DMS114 treated with DMSO at 0.1 percent for 48 hours (cell line): ENCODE measurements around the gene TRAPPC11.
A peak's percentile ranks its signal among the peaks of the same experiment; 100 is the strongest.
"Not testable (repeated sequence)": the region's sequence is repeated elsewhere in the genome, so short reads cannot be mapped to it uniquely, and the experiment has no call there.

Experiments used
- DNase-seq: peaks from one replicate; lab custom pipeline; 2025; ENCODE audit not compliant: unreplicated experiment; lab: John Stamatoyannopoulos, UW

TRAPPC11 gene

DNA sequence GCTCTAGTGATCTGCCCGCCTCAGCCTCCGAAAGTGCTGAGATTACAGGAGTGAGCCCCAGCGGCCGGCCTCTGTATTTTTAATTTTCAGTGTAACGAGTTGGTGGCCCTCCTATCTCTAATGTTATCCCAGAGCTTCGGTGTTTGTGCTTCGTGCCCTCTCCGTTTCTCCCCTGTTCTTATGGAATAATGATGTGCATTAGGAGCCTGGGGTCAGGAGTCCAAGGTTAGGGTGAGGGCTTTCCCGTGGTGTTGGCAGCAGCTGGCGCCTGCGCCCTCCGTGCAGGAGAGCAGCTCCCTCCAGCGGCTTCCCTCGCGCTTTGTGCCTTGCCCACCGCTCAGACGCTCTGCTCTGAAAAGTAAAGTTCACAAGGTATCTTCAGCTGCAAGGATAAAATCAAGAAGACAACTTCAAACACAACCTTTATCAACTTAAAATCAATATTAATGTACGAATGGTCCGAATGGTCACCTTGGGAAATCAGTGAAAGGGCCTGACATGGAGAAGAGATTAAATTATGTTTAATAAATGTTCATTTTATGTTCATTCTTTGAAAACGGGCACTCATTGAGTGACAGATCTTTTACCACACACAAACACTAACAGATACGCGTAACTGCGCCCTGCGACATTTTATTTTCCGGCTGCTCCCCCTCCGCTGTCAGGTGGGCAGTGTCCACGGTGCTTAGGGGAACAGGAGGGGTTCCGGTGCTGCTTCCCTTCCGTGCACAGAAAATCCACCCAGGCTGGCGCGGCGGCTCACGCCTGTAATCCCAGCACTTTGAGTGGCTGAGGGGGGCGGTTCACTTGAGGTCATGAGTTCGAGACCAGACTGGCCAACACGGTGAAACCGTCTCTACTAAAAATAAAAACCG is 62.4 kb downstream of the TRAPPC11 start:
- peak; percentile 81 for DNase-seq

DNA sequence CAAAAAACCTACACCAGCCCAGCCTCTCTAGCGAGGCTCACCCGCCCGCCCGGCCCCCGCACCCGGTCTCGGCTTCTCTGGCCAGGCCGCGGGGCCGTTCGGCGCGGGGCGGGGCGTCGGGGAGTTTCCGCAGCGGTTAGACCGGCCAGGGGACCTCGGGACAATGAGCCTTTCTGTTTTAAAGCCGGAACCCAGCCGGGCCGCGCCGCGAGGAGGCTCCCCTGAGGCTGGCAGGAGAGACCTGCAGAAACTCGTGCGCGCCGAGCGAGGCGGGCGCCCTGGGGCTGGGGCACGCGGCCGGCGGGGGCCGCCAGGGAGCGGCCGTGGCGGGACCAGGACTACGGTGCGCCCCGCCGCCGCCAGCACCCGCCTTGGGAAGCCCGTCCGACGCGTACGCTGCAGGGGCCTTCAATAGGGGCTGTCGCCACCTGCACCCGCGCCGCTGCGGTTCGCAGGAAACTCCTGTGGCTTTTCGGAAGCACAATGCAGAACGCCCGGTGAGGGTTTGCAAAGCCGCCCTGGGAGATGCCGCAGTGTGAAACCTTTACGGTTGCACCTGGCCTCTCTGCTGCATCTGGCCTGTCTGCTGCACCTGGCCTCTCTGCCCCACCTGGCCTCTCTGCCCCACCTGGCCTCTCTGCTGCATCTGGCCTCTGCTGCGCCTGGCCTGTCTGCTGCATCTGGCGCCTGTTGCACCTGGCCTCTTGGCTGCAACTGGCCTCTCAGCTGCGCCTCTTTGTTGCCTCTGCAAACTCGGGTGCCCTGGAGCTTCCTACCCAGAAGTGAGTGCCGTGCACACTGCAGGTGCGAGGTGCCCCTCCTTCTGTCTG is 63.9 kb downstream of the TRAPPC11 start:
- DNase-seq, result no peak

DNA sequence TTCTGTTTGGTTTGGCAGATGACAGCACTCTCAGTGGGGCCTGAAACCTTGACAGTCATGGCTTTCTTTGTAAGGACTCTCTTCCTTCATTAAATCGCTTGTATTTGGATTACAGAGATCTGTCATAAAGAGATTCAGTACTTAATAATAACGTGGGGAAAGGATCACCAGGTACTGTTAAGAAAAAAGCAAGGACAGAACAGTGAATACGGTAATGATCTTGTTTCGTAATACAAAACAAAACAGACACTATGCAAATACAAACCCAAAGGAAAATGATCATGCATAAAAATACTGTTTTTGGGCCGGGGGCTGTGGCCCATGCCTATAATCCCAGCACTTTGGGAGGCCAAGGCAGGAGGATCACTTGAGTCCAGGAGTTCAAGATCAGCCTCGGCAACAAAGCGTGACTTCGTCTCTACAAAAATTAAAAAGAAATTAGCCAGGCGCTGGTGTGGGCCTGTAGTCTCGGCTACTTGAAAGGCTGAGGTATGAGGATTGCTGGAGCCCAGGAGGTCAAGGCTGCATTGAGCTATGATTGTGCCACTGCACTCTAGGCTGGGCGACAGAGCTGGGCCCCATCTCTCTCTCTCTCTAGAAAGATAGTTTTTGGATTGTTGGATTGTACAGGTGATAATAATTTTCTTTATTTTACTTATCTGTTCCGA is 64.6 kb downstream of the TRAPPC11 start:
- DNase-seq, result no peak

DNA sequence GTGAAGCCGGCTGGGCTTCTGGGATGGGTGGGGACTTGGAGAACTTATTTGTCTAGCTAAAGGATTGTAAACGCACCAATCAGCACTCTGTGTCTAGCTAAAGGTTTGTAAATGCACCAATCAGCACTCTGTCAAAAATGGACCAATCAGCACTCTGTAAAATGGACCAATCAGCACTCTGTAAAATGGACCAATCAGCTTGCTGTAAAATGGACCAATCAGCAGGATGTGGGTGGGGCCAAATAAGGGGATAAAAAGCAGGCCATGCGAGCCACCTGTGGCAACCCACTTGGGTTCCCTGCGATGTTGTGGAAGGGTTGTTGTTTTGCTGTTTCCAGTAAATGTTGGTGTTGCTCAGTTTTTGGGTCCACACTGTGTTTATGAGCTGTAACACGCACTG is 66.5 kb downstream of the TRAPPC11 start:
- DNase-seq, result not testable (repeated sequence)

DNA sequence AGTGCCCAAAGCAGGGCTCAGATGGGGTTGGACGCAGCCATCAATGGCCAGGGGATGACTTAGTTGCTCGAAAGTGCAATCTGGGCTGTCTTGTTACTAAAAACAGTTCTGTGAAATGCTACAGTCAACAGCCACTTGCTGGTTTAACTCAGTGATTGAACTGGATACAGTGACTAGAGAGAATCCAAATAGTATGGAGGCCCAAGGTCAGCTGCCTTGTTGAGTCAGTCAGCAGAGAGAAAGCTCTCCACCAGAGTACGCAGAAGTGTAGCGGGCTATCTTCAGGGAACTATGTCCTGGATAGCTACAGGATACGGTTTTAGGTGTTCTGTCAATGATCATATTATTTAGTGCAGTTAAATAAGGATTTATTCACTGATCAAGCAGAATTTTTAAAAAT is 68.4 kb downstream of the TRAPPC11 start:
- DNase-seq, result no peak

DNA sequence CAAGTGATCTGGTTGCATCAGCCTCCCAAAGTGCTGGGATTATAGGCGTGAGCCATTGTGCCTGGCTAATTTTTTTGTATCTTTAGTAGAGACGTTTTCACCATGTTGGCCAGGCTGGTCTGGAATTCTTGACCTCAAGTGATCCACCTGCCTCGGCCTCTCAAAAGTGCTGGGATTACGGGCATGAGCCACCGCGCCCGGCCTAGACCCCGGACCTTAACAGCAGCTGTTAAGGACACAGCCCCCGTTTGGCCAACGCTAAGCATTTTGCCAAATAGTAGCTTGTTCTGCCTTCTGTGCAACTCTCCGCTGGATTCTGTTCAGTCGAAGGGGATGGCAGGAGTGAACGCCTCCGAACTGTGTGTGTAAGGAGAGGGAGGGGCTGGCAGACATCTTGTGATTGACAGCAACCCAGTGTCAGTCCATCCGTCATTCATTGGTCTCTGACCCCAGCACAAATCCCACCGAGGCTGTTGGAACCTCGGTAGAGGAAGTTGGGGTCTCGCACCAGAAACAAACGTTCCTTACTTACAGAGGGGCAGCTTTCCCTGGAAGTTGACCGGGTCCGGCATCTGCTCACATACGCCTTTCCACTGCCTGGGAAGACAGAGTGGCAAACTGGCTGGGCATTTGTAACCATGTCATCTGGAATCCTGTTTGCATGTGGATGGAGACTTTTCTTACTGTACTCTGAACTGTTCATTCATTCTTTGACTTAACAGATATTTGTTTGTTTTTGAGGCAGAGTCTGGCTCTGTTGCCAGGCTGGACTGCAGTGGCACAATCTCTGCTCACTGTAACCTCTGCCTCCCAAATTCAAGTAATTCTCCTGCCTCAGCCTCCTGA is 69.4 kb downstream of the TRAPPC11 start:
- no peak for DNase-seq

DNA sequence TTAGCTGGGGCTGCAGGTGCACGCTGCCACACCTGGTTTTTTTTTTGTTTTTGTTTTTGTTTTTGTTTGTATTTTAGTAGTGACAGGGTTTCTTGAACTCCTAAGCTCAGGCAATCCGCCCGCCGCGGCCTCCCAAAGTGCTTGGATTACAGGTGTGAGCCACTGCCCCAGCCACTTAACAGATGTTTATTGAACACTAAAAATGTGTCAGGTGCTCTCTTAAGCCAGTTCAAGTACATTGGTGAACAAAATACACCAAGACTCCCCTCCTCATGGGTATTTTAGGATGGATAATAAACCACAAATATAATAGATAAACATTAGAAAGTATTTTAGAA is 69.9 kb downstream of the TRAPPC11 start:
- DNase-seq, result no peak

DNA sequence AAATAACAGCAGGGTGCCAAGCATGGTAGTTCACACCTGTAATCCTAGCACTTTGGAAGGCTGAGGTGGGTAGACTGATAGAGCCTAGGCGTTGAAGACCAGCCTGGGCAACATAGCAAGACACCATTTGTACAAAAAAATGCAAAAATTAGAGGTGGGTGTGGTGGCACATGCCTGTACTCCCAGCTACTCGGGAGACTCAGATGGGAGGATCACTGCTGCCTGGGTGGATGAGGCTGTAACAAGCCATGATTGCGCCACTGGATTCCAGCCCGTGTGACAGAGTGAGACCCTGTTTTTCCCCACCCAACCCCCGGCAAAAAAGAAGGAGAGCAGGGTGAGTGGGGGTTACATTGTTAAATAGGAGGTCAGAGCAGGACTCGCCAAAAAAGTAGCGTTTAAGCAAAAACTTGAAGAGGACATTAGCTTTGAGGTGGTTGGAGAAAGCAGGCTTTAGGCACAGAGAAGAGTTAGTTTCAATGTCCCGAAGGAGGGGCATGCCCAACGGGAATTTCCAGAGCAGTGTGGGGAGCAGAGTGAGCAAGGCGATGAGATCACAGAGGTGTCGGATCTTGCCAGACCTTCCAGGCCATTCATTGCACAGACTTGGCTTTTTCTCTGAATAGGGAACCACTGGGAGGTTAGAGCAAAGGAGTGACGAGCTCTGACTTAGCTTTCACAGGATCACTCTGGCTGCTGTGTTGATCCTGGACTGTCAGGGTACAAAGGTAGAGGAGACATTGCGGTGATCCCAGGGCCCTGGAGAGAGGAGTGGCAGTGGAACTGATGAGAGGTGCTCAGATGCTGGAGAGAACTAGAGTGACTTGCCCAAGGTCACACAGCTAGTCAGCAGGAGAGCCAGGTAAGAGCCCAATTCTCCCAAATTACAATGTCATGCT is 70.6 kb downstream of the TRAPPC11 start:
- no peak for DNase-seq

DNA sequence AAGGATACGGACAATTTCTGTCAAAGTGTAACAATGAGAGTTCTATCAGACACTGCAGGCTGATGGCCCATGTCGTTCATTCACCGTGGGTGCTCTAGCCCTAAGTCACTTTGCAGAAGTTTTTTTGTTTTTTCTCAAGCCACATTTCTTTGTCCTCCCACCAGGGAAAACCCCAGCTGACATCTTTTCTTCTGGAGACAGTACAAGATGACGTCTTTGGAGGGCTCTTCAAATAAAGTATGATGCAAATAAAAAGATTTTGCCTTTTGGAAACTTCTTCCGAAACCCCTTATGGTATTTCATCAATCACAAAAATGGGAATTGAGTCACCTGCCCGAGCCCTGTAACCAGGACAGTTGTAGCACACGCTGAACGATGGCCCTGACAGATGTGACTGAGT is 73.2 kb downstream of the TRAPPC11 start:
- DNase-seq, result no peak

DNA sequence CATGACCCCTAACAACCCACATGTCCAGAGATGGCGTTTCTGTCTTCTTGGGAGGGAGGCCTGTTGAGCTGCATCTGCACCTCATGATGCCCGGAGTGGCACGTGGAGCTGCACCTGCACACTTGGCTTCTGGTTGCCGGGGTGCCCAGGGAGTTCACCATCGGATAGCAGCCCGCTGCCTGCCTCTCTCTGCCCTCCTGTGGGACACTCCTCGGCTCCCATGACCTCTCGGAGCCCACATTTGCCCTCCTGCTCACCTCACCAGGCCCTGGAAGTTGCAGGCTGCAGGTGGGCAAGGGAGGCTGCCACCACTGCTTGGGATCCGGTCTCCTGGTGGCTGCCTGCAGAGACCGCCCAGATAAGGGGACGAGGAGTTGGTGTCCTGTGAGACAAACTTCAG is 74.1 kb downstream of the TRAPPC11 start:
- no peak for DNase-seq

DNA sequence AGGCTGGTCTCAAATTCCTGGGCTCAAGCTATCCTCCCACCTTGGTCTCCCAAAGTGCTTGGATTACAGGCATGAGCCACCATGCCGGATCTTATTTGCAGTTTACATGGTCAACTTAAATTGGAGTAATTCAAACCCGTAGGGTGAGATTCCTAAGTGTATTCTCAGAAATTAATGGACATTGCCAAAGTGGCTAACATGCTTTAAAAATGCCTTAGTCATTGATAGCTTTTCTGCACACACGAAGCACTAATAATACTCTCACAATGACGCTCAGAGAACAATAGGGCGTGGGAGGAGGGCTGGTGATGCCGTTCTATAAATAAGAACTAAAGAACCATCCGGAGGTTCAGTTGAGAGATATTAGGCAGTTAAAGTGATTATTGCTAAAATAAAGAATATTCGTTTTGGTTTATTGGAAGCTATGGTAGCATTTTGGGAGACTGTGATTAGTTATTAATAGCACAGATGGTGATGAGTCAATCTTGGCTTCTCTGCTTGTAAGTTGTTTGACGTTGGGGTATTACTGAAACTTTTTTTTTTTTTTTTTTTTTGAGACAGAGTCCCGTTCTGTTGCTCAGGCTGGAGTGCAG is 79.1 kb downstream of the TRAPPC11 start:
- no peak for DNase-seq

DNA sequence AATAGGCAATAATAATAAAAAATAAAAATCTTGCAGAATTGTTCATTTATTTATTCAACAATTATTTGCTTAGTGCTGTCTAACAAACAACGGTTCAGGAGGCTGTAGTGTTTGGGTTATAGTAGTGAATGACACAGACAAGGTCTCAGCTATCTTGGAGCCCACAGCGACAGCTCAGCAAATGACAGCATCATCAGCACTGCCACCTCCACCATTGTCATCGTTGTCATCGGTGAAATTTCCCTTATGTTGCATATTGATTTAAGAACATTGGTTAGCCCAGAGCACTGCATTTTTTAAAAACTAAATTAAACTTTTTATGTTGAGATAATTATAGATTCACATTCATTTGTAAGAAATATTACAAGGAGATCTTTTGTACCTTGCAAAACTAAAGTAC is 79.9 kb downstream of the TRAPPC11 start:
- DNase-seq, result no peak

DNA sequence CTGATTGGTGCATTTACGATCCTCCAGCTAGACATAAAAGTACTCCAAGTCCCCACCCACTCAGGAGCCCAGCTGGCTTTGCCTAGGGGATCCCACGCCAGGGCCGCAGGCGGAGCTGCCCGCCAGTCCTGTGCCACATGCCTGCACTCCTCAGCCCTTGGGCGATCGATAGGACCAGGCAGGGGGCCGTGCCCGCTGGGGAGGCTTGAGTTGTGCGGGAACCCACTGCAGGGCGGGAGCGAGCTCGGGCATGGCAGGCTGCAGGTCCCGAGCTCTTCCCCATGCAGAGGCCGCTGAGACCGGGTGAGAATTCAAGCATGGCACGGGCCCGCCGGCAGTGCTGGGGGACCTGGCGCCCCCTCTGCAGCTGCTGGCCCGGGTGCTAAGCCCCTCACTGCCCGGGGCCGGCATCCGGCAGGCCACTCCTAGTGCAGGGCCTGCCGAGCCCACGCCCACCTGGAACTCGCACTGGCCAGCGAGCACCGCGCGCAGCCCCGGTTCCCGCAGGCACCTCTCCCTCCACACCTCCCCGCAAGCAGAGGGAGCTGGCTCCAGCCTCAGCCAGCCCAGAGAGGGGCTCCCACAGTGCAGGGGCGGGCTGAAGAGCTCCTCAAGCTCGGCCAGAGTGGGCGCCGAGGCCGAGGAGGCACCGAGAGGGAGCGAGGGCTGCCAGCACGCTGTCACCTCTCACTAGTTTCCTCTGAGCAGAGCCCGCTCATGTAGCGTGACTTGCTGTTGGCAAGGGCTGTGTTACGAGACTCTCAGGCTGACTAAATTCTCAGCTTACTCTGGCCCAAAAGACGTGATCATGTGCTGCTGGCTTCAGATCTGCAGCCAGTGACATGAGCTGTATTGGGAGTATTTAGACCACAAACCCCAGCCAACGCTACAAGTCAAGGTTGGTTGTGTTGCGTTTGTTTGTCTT is 87.5 kb downstream of the TRAPPC11 start:
- no peak for DNase-seq

DNA sequence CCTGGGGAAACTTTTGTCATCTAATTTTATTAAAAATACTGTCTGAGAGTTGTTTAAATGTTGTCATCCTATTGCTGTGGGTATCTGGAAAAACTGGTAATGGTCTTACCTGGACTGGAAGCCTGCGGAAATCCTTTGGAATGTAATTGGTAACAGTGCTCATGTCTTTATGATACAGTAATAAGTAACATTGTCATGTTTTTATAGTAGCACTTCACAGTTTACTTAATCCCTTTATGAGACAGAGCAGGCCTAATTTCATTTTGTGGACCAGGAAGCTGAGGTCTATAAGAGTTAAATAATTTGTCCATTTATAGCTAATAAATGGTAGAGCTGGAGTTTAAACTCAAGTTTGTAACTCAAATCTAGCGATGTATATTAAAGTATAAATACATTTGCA is 88.3 kb downstream of the TRAPPC11 start:
- DNase-seq, result no peak

DNA sequence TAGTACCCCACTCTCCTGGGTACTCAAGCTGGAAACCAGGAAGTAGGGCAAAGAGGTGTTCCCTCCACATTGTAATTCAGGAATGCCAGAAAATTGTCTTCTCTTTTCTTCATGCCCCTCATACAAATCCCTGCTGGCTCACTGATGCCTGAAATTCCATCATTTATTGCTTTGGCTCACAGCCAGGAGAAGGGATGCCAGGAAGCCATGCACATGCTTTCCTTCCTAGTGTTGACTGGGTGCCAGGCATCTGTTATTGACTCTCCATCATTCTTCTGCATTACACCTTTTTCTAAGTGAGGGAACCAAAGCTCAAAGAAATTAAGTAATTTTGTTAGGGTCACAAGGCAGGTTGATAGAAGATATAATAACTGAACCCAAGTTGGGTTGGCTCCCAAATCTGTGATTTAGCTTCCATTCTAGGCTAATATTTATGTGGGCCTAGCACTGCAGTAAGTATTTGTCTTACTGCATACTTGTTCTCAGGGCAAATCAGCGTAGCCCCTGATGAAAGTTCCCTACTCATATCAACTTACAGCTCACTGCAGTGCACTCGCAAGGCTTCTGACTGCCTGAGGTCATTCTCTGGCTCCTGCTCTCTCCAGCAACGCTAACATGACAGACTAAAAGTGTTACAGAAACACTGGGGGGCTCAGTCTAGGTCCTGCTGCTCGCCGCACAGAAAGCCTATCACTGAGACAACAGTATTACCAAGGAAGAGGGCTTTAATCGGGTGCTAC is 89.0 kb downstream of the TRAPPC11 start:
- DNase-seq, result no peak

DNA sequence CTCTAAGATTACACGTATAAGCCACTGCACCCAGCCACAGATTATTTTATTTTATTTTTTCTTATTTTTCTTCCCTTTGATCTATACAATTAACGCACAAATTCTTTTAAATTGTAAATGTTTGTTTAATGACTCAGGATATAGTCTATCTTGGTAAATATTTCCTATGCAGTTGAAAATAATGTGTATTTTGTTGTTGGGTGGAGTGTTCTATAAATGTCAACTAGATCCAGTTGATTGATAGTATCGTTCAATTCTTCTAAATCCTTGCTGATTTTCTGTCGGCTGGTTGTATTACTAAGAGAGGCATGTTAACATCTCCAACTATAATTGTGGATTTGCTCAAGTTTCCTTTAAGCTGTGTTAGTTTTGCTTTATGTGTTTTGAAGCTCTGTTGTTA is 92.0 kb downstream of the TRAPPC11 start:
- no peak for DNase-seq

DNA sequence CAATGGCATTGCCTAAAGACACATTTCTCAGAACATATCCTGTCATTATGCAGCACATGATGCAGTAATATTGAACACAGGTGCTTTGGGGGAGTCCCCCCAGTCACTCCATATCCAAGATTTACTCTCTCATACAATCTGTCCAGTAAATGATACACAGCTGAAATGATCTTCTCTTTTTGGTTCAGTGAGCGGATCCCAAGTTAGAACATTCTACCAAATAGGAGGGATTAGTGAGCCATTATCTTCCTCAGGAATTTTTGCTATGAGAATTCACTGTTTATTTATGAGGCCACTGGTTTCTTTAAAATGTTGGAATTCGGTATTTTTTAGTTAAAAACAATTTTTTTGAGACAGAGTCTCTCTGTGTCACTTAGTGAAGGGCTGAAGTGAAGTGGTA is 96.5 kb downstream of the TRAPPC11 start:
- DNase-seq, result no peak

DNA sequence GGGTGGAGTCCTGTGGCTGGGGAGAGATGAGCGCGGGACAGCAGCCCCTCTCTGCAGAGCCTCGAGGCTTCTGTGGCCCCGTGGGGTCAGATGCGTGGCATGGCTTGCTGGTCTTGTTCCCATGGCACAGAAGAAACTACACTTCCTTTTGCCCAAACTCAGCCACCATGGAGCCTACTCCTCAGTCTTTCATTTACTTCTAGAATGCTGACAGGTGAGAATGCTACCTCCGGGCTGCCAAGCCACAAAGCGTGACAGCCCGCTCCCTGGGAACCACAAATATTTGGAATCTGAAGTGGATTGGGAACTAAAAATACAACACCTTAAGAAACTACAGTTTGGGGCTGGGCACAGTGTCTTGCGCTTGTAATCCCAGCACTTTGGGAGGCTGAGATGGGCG is 98.0 kb downstream of the TRAPPC11 start:
- no peak for DNase-seq
